HG03025 (cell line): Measurements from ENCODE around the gene ARHGAP4.

ENCODE experiments used
- ATAC-seq: cut with Tn5 transposase; IDR thresholded peaks from one replicate; pipeline ENCODE4 v1.9.1; 2021; ENCODE audit warnings: mild to moderate bottlenecking, moderate library complexity; ENCODE audit not compliant: unreplicated experiment, low FRiP score

Gene ARHGAP4

DNA sequence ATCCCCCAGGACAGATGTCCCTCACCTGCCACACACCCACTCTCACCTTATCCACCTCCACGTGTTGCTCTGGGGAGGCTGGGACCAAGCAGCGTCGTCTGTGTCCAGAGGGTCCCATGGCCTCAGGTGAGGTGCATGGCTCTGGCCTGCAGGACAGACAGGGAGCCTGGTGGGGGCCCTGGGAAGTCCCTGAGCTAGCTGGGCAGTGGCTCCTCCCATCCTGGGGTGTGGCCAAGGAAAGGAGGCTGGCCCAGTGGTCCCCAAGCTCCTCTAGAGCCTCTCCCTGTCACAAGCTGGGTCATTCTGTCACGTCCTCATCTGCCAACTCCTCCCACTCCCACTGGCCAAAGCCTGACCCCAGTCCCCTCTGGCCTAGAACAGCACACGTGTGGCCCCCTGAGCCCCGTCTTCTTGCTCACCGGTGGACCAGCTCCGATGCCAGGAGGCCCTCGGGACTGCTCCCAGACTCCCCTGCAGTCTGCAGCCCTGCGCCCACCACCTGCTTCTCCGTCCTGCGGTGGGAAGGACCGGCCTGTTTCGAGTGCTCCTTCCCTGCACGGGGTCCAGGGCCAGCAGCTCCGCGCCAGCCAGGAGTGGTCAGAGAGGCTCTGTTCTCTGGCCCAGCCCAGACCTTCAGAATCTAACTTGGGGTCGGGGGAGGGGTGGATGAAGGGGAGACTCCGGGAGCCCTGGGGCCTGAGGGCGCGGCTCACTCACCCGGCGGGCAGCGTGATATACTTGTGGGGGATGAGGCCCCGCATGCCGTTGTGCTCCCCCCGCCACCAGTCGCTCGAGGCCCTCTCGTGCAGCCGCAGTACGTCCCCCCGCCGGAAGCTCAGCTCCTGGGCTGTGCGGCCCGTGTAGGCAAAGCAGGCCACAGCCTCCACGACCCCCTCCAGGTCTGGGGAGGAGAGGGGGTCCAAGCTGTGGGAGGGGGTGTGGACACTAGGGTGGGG, 16.8 kb downstream of the ARHGAP4 start:
- ATAC-seq = no peak

DNA sequence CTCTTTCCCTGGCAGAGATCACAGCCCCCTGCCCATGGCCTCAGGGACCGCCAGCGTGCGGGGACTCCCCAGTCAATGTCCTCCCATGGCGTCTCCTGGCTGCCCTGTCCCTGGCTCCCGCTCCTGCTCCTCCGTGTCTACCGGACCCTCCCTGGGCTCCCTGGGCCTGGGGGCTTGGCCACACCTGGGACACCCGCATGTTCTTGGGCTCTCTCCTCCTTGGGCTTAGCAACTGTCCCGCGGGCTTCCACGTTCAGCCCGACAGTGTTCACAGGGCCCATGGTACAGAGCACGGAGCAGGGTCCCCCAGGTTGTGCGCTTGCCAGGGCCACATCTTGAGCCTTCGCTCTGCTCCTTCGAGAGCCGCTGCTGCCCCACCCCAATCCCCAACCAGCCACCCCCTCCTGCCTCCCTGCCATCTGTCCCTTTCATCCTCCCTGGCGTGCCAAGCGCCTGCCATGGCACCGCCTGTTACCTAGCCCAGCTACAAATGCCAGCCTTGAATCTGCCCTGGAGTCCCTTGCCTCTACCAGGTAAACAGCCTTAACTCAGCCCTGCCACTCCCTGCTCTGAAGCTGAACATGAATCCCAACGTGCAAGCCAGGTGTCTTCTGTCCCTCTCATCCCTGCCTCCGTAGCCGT, 17.7 kb downstream of the ARHGAP4 start:
- ATAC-seq = no peak

DNA sequence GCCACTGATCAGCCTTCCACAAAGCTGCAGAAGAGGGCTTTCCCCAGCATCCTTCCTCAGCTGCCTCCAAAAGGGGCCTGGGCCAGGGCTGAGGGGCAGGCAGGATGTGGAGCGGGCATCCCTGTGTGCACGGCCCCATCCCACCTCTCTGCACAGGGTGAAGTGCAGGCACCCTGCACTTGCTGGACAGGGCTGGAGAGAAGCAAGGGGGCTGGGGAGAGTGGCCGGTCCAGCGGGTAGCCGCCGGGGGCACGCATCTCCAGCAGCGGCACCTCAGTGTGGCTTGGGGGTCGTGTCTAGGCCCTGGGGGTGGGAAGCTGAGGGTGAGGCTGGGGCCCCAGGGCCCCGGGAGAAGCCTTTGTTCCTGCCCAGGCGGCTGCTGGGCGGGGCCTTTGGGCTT, 18.6 kb downstream of the ARHGAP4 start:
- ATAC-seq = no peak

DNA sequence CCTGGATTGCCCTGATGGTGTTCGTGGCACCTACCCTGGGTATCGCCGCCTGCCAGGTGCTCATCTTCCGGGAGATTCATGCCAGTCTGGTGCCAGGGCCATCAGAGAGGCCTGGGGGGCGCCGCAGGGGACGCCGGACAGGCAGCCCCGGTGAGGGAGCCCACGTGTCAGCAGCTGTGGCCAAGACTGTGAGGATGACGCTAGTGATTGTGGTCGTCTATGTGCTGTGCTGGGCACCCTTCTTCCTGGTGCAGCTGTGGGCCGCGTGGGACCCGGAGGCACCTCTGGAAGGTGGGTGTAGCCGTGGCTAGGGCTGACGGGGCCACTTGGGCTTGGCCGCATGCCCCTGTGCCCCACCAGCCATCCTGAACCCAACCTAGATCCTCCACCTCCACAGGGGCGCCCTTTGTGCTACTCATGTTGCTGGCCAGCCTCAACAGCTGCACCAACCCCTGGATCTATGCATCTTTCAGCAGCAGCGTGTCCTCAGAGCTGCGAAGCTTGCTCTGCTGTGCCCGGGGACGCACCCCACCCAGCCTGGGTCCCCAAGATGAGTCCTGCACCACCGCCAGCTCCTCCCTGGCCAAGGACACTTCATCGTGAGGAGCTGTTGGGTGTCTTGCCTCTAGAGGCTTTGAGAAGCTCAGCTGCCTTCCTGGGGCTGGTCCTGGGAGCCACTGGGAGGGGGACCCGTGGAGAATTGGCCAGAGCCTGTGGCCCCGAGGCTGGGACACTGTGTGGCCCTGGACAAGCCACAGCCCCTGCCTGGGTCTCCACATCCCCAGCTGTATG, 19.7 kb downstream of the ARHGAP4 start:
- no peak for ATAC-seq

DNA sequence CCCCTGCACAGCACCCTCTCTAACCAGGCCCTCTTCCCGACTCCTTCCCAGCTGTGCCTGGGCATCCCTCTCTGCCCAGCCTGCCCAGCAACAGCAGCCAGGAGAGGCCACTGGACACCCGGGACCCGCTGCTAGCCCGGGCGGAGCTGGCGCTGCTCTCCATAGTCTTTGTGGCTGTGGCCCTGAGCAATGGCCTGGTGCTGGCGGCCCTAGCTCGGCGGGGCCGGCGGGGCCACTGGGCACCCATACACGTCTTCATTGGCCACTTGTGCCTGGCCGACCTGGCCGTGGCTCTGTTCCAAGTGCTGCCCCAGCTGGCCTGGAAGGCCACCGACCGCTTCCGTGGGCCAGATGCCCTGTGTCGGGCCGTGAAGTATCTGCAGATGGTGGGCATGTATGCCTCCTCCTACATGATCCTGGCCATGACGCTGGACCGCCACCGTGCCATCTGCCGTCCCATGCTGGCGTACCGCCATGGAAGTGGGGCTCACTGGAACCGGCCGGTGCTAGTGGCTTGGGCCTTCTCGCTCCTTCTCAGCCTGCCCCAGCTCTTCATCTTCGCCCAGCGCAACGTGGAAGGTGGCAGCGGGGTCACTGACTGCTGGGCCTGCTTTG, 20.5 kb downstream of the ARHGAP4 start:
- ATAC-seq = no peak

DNA sequence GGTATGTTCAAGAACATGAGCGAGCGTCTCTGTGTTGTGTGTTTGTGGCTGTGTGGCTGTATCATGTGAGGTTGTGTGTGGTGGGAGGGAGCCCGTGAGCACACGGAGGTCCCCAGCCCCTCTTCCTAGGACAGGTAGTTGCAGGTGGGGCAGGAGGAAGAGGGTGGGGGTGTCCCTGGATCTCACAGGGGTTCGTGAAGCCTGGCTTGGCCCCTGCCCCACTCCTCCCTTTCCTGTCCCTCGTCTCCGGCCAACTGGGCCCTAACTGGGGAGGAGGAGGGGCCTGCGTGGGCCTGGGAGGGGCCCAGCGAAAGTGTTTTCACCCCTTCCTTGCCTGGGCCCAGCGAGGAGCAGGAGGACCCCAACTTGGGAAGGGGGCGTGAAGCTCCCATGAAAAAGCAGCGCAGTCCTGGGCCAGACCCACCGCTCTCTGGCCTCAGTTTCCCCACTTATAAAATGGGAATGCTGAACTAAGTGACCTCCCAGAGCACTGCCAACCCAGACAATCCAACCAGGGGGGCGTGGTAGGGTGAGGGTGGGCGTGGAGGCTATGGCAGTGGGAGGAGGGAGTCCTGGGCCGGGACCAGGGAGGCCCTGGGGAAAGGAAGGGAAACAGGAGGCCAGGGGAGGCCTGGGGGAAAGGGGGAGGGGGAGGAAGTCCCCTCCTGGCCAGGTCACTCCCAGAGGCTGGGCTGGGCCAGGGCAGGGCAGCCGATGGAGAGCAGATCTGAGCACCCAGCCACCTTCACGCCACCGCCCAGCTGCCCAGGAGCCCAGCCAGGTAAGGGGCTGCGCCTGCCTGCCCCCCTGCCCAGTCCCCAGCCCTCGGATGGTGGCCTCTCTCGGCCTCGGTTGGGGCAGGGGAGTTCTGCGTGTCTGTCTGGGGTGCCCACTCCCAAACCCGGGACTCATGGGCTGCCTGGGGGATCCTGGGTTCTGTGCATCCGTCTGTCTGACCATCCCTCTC, 21.8 kb downstream of the ARHGAP4 start, which contains the start of gene AVPR2:
Gene AVPR2 (plus strand): TSS at position 683 of the 967 bp plus-strand sequence. CDS start 473 bp downstream, outside the sequence.
- no peak for ATAC-seq

DNA sequence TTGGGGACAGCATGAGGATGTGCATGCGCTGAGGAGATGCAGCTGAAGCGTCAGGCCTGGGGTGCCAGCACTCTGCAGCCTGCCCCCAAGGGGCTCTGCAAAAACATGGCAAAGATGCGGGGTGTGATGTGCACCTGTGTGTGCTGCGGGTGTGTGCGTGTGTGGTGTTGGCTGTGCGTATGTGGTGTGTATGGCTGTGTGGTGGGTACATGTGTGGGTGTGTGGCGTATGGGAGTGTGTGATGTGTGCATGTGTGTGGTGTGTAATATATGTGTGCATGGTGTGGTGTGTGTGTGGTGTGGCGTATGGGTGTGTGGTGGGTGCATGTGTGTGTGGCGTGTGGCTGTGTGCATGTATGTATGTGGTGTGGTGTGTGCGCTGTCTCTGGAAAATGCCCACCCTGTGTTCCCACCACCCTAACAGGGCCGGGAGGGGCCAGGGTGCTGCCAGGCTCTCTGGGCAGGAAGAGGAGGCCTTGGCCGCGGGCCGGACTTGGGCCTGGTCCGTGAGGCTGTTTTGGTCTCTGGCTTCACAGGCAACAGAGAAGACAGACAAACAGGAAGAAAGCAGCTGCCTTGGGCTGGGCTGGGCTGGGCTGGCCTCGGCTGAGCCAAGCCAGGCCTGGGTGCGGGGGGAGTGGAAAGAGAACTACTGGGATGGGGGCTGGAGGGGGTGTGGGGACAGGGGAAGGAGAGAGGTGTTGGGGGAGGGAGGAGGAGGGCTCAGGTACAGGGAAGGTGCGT, 22.7 kb downstream of the ARHGAP4 start:
- no peak for ATAC-seq

DNA sequence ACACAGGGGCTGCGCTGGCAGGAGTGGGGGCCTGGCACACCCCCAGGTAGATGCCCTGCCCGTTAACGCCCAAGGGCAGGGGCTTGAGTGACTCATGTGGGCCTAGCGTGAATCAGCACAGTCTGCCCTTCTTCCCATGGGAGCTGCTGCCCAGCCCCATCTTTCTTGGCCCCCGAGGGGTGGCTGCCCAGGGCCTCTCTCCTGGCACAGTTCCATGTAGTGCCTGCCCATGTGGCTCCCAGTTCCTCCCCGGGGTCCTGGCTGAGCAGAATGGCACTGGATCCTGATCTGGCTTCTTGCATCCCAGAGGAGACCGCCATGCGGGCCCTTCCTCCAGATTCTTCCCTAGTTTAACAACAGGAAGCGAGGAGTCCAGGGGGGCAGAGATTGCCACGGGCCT, 23.7 kb downstream of the ARHGAP4 start:
- no peak for ATAC-seq

DNA sequence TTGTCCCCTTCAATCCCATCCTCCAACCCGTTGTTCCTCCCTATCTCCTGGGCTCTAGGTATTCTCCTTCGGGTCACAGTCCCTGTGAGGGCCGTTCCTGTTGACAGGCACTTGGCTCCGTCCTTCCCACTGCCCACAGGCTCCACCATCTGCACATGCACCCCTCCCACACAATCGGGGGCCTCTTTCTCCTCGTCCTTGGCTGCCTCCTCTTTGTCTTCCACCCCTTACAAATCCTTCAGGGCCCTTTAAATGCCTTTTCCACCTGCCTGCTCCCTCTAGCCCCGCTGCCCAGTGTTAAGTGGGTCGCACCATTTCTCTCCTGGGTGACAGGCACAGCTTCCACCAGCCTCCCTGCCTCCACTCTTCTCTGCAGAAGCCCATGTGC, 24.3 kb downstream of the ARHGAP4 start:
- ATAC-seq = no peak

DNA sequence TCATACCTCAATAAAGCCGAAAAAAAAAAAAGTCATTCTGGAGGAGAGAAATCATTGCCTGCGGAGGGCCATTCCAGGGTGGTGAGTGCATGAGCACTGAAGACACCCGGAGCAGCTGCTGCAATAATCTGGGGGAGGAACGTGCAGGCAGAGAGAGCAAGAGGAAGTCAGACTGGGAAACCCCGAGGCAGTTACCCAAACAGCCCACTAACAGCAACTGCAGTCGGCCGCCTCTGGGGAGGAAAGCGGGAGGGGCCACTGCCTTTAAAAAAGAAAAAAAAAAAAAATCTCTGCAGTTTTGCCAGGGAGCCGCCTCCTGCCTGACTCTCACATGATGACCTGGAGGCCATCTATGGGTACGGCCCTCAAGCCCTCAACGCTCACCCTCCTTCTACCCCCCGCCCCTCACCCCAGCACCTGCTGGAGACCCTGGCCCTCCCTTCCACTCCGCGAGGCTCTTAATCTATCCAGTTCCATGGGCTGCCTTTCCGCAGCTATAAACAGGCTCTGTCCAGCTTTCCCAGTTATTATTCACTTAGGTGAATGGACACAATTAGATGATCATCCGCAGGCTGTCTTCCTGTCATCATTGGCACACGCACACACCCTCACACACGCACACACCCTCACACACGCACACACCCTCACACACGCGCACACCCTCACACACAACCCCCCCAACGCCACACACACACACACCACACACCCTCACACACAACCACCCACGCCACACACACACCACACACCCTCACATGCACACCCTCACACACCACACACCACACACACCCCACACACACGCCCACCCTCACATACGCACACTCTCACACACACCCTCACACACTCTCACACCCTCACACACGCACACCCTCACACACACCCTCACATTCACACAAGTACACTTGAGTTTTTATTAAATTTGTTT, 25.0 kb downstream of the ARHGAP4 start:
- ATAC-seq = no peak

DNA sequence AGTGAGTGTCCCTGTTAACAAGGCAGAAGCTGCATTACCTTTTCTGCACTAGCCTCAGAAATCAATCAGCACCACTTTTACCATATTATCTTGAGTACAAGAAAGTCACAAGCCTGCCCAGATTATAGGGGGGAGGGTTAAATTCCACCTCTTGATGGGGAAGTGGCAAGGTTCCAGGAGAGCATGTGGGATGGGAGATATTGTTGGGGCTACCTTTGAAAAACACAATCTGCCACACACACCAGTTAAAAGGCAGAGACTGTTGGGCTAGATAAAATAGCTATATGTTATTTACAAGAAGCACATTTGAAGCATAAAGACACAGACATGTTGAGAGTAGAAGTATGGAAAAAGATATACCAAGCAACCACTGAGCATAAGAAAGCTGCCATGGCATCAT, 28.2 kb downstream of the ARHGAP4 start:
- ATAC-seq = no peak

DNA sequence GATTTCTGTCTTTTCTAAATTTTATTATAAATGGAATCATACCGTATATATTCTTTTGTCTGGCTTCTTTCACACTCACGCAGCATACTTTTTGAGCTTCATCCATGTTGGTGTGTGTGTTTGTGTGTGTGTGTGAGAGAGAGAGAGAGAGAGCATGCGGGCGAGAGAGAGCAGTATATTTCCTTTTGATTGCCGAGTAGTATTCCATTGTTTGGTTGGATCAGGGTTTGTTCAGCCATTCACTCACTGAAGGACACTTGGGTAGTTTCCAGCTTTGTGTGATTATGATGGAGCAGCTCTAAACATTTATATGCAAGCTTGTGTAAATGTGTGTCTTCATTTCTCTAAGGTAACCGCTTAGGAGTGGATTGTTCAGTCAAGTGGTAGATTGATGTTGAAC, 36.9 kb downstream of the ARHGAP4 start:
- no peak for ATAC-seq

DNA sequence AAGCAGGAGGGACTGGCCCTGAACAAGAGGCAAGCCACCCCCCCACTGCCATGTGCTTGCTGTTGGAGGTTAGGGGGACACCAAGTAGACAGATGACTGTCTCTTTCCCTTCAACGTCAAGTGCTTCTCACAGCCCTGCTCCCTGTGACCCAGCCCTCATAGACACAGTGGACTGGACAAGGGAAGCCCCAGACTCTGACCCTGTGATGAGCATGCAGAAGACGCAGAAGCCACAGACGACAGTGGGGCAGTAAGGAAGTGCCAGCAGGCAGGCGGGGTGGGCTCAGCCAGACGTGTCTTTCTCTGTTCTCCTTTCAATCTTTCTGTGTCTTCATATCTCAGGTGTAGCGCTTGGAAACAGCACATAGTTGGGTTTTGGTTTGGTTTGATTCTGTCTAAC, 37.7 kb downstream of the ARHGAP4 start:
- no peak for ATAC-seq

DNA sequence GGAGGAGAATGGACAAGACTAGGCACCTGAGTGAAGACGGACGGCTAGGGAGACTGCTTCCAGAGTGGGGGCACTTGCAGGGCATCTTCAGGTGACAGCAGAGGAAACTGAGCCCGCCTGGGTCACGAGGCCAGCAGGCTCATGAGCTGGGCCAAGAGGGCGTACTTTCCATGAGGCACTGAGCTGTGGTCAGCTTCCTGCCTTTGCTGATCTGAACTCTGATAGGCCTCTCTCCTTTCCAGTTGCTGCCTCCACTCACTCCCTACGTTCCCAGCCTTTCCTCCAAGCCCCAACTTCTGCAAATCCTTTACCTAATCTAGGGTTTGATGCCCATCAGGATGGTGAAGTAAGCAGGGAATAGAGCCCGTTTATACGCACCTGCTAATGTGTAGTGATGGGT, 38.7 kb downstream of the ARHGAP4 start:
- no peak for ATAC-seq

DNA sequence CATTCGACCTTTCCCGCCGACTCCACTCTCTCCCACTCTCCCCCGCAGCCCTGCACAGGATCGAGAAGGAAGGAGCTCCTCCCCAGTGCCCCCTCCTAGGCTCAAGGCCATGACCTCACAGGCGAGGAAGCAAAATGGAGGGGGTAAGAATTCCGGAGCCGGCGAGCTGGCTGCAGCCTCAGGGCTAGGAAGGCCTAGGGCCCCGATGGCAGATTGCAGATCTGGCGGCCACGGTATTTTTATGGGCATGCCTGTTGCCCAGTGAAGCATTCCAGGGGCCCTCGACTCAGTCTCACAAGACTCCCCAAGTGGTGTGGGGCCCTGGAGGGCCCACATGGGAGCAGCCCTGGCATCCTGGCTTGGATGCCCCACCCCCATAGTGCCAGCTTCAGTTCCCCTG, 39.1 kb downstream of the ARHGAP4 start:
- ATAC-seq = no peak

DNA sequence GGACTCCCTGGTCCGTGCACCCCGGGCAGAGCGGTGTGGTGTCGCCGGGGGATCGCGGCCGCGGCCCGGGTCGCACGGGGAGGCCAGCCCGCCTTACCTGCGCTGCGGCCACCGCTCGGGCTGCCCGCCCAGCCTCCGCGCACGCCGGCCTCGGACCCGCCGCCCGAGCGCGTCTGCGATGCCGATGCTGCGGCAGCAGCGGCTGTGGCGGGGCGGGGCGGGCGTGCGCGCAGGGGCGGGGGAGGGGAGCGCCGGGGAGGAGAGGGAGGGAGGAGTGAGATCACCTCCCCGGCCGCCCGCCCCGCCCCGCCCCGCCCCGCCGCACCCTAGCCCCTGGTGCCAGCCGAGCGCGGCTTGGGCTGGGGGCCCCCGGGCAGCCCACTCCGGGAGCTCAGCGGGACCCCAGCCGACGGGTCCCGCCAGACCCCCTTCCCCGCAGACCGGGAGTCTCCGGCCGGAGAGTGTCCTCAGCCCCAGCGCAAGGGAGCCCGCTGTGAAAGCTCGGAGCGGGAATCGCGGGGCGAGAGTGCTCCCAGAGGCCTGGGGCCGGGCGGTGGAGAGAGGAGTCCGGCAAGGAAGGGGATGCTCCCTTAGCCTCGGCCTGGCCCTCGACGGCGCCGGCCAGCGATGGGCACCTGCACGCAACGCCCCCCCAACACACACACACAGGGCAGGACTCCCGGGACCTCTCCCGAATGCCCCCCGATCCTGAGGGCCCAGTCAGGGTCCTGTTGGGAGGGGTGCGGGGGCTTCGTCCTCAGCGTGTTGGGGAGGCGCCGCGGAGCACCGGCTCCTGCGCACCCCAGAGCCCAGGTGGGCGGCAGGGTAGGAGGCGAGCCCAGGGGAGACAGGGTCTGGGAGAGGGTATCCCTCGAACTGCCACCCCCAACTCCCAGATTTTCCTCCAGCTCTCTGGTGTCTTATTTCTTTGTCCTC, 39.8 kb downstream of the ARHGAP4 start, which contains the start of gene L1CAM:
Gene L1CAM (minus strand): TSS at position 206 of the 936 bp plus-strand sequence. CDS start 10,337 bp downstream, outside the sequence.
- ATAC-seq = no peak
